Kidney (tissue), 14 donors: ENCODE measurements around the gene OR10Z1. TPM values are rescaled to one million over a fixed set of nuclear protein-coding genes. Genes with fewer than 3 reads are reported as not detected.

Experiments used
- DNase-seq, 5 donors: peaks; one replicate each; pipeline ENCODE4 v3.0.0-alpha.2; 2013 to 2020
- FAIRE-seq: peaks from 2 replicates; lab custom pipeline; 2012; peaks lifted over from hg19 to GRCh38; lab: Jason Lieb, UNC
- H3K27ac ChIP-seq, 2 donors: one replicate each; pipeline ENCODE4 v1.7.0; 2013; ENCODE audit warnings: low read depth in 2 of 2, low read length in 2 of 2, inconsistent platforms in 1 of 2
- H3K27me3 ChIP-seq: one replicate; pipeline ENCODE4 v1.7.1; 2013; ENCODE audit warnings: low read length, inconsistent platforms; ENCODE audit not compliant: control insufficient read depth, insufficient read depth
- H3K36me3 ChIP-seq, 3 donors: one replicate each; pipeline versions ENCODE4 v1.7.0 to v1.7.1; 2013; ENCODE audit warnings: low read length in 3 of 3, control low read depth in 1 of 3, inconsistent platforms in 1 of 3; ENCODE audit not compliant: insufficient read depth in 3 of 3, control insufficient read depth in 2 of 3
- H3K4me1 ChIP-seq, 3 donors: one replicate each; pipeline versions ENCODE4 v1.7.0 to v1.7.1; 2013; ENCODE audit warnings: low read length in 3 of 3, inconsistent platforms in 1 of 3, low read depth in 1 of 3; ENCODE audit not compliant: control insufficient read depth in 2 of 3, insufficient read depth in 2 of 3
- H3K4me3 ChIP-seq, 3 donors: one replicate each; pipeline versions ENCODE4 v1.7.0 to v1.8.1; 2013; ENCODE audit warnings: low read length in 3 of 3, control low read depth in 1 of 3, inconsistent platforms in 1 of 3
- H3K9ac ChIP-seq, 3 donors: one replicate each; pipeline versions ENCODE4 v1.7.0 to v1.7.1; 2013; ENCODE audit warnings: low read length in 3 of 3, control low read depth in 1 of 3, inconsistent platforms in 1 of 3
- H3K9me3 ChIP-seq, 3 donors: one replicate each; pipeline versions ENCODE4 v1.7.0 to v1.7.1; 2013; ENCODE audit warnings: low read length in 3 of 3, control low read depth in 1 of 3, inconsistent platforms in 1 of 3; ENCODE audit not compliant: control insufficient read depth in 2 of 3, insufficient read depth in 1 of 3
- intact Hi-C: fragments of 100-400 bp; cut with DNase I; formaldehyde crosslinking; loops from one replicate; pipeline ENCODE4 v1.11.1; 2022
- polyA plus RNA-seq: library from polyadenylated mRNA; stranded (reverse); fragments of 350-450 nt; fragmentation: Illumina TruSeq; extraction: RNeasy Lipid Tissue Mini Kit (QIAGEN cat#74804); gene quantifications from one replicate; pipeline ENCODE4 v1.2.3, GENCODE V29; 2014; ENCODE audit warnings: low read depth, low replicate concordance; ENCODE audit not compliant: insufficient read depth
- total RNA-seq: library from RNA; stranded (reverse); fragmentation: NEBNext Ultra II Directional; extraction: Animal tissue kit (Norgen Biotek cat#: 25700); gene quantifications from one replicate; pipeline ENCODE4 v1.2.1, GENCODE V29; 2021
- TF ChIP-seq, protein P1 (sequence below): IDR thresholded peaks from 3 replicates; pipeline ENCODE4 v1.5.1; 2012; ENCODE audit warnings: mild to moderate bottlenecking, moderate library complexity, borderline replicate concordance; ENCODE audit not compliant: insufficient read depth; ENCODE audit errors: extremely low read depth
- donor health status: control.
- donor health status: control.
- donor health status: control.
- donor health status: control.
- donor health status: control.
- donor health status: DM: yes; HTN: yes; CAD: no.
- donor health status: Normal renal cell carcinoma (clear cell type).

Gene OR10Z1
- total and polyA plus RNA-seq, 2 donors from 2014 or later: not detected

DNA sequence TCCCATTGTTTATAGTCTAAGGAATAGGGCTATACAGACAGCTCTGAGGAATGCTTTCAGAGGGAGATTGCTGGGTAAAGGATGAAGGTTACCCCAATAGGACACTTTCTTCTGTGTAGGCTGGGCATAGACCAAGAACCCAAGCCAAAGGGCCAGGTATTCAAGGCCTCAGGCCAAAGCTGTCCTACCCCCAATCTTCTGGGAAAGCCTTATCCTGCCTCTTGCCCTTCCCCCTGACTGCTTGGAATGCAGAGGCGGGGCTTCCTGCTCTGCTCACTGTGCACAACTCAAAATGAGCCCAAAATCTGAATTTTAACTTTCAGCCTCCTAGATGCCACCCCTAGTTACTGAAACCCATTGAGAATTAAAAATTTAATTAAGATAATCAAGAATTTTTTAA lies 2.2 kb downstream of the OR10Z1 start:
- Histone ChIP-seq H3K36me3 (no peaks in the 10 kb centered on the region), H3K9me3 (no peaks in the 10 kb centered on the region), H3K4me3 (no peak overlapping the region), H3K27ac (no peak overlapping the region), H3K27me3 (no peaks in the 10 kb centered on the region), H3K9ac (no peak overlapping the region), H3K4me1 (no peaks in the 10 kb centered on the region)
- FAIRE-seq (no peak), DNase-seq (no peak)
- TF ChIP-seq, protein P1, sequence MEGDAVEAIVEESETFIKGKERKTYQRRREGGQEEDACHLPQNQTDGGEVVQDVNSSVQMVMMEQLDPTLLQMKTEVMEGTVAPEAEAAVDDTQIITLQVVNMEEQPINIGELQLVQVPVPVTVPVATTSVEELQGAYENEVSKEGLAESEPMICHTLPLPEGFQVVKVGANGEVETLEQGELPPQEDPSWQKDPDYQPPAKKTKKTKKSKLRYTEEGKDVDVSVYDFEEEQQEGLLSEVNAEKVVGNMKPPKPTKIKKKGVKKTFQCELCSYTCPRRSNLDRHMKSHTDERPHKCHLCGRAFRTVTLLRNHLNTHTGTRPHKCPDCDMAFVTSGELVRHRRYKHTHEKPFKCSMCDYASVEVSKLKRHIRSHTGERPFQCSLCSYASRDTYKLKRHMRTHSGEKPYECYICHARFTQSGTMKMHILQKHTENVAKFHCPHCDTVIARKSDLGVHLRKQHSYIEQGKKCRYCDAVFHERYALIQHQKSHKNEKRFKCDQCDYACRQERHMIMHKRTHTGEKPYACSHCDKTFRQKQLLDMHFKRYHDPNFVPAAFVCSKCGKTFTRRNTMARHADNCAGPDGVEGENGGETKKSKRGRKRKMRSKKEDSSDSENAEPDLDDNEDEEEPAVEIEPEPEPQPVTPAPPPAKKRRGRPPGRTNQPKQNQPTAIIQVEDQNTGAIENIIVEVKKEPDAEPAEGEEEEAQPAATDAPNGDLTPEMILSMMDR: no peak
- intact Hi-C loops: no loop called here

DNA sequence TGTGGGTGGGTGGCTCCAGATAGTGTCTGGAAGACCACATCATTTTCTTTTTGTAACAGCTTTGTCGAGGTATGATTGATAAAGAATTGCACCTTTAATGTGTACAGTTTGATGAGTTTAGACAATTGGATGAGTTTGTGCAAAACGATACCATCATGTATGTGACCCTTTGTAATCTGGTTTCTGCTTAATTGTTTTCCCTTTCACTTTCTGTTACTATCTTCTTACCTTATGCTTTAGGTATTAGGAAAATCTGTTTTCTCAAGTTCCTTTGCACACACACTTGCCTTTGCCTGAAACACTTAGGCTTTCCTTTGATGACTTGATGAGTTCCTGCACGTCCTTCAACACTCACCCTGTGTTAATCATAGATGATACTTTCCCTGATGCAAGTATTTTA lies 6.8 kb downstream of the OR10Z1 start:
- DNase-seq (no peak), FAIRE-seq (no peak)
- intact Hi-C loops: no loop called here
- H3K9me3 ChIP-seq: no peaks in the 10 kb centered on the region
- H3K36me3 ChIP-seq: no peaks in the 10 kb centered on the region
- H3K27me3 ChIP-seq: no peaks in the 10 kb centered on the region
- H3K4me1 ChIP-seq: no peaks in the 10 kb centered on the region
- TF ChIP-seq, protein P1: no peak
- no peak overlapping the region for H3K4me3 ChIP-seq
- no peak overlapping the region for H3K9ac ChIP-seq
- no peak overlapping the region for H3K27ac ChIP-seq

DNA sequence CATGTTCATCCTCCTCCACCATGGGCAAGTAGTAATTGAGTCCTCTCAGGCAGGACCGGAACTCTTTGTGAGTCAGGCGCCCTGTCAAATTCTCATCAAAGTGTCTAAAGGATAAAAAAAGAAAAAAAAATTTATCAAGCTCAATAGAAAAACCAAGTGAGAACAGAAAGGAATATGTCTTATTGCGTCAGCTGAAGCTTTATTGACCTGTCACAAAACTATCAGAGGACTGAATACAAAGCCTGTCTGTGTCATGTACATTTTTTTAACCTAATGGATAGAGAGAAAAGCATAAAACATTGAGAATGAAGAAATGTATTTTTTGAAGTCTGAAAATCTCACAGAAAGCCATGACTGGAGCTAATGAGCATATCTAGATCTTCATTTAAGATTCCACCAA lies 8.7 kb downstream of the OR10Z1 start:
- no peak for DNase-seq
- intact Hi-C loops: no loop called here
- TF ChIP-seq, protein P1: no peak
- Histone ChIP-seq H3K4me1 (no peaks in the 10 kb centered on the region), H3K36me3 (no peaks in the 10 kb centered on the region), H3K4me3 (no peak overlapping the region), H3K27me3 (no peaks in the 10 kb centered on the region), H3K9ac (no peak overlapping the region), H3K27ac (no peak overlapping the region), H3K9me3 (no peaks in the 10 kb centered on the region)
- FAIRE-seq: no peak

DNA sequence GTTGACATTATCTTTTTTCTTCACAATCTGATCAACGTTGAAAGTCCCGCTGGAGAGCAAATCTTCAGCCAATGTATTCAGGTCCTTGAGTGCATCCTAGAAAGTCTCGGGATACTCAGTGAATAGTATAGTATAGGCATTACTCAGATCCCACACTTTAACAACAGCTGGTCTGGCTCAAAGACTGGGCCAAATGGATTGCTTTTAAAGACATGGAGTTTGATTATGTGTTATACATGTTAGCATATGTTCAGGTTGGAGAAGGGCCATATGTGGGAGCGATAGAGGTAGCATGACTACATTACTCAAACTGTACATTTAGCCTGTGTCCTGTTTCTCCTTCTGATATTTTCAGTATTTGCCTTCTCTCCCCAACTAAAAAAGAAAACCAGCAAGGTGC lies 33.1 kb downstream of the OR10Z1 start:
- DNase-seq: no peak
- intact Hi-C loops: no loop called here
- Histone ChIP-seq H3K4me3 (no peak overlapping the region), H3K9me3 (no peaks in the 10 kb centered on the region), H3K27ac (no peak overlapping the region), H3K27me3 (no peaks in the 10 kb centered on the region), H3K4me1 (no peaks in the 10 kb centered on the region), H3K9ac (no peak overlapping the region), H3K36me3 (no peaks in the 10 kb centered on the region)
- no peak for FAIRE-seq
- TF ChIP-seq, protein P1: no peak
